Hematopoietic multipotent progenitor cell treated with erythropoietin and hydrocortisone succinate and interleukin-3 and kit ligand, for 4 days (in vitro differentiated cells): ENCODE results near the gene TIMM9.
A peak's percentile ranks its signal among the peaks of the same experiment; 100 is the strongest.
"Not testable (repeated sequence)": the region's sequence is repeated elsewhere in the genome, so short reads cannot be mapped to it uniquely, and the experiment has no call there.

Experiments used
- DNase-seq: peaks from one replicate; pipeline ENCODE4 v3.0.0-alpha.2; 2015

Gene TIMM9

DNA sequence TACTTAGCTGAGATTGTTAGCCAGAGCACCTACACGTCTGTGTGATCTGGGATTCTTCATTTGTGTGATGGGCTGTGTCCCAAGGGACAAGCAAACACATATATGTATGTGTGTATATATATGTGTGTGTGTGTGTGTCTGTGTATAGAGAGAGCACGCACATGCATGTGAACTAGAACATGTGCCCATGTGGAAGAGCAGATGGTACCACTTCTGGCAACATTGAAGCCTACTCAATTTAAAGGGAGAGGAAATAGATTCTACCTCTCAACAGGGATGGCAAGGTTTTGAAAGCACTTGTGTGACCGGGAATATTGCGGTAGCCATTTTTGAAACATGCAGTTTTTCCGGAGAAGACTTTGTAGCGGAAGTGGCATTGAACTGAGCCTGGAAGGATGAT lies 30.2 kb downstream of the TIMM9 start:
- DNase-seq: no peak

DNA sequence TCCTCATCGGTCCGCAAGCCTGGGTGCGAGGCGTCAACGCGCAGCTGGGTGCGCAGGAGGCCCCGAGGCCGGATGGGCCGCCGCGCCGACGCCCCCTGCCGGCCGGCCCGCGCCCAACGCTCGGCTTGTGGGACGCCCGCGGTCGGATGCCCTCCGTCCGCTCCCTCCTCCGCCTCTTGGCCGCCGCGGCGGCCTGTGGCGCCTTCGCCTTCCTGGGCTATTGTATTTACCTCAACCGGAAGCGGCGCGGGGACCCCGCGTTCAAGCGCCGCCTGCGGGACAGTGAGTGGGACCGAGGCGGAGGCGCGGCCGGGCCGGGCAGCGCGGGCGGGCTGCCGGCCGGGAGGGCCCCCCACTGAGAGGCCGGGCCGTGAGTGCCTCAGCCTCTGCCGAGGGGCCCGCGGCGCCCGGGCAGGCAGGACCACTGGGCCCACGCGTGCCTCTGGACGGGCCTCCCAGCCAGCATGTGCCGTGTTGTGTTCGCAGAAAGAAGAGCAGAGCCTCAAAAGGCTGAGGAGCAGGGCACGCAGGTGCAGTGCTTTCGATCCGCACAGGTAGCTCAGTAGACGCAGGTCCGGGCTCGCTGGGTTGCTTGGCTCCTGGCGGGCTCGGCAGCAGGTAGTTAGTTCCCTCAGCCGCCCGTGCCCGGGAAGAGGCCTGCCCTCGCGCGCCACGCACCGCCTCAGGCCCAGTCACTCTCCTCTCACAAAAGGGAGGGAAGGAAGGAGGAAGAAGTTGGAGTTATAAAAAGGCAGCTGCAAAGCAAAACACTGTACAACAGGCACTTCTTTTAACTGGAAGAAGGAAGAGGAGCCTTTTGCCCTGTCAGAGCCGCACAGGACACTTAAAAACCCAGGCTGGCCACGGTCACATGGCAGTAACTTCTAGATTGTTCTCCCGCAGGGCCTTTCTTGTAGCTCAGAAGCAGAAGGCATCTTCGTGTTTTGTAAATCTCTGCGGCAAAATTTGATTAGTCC lies 31.2 kb downstream of the TIMM9 start, which contains the start of gene TOMM20L:
TOMM20L (plus strand) TSS at position 119 of the 977 bp plus-strand sequence; CDS start at position 147, 28 bp downstream.
- DNase-seq: peak; percentile 90

DNA sequence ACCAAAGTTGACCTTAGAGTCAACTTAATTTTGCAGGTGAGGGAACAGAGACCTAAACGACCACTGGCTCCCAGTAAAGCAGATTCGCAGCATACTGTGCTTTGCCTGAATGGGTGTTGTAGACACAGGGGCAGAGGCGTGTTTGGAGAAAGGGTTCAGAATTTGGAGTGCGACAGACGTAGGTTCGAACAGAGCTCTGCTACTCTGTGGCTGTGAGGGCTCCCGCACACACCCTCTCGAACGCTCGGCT lies 31.8 kb downstream of the TIMM9 start:
- DNase-seq: no peak

DNA sequence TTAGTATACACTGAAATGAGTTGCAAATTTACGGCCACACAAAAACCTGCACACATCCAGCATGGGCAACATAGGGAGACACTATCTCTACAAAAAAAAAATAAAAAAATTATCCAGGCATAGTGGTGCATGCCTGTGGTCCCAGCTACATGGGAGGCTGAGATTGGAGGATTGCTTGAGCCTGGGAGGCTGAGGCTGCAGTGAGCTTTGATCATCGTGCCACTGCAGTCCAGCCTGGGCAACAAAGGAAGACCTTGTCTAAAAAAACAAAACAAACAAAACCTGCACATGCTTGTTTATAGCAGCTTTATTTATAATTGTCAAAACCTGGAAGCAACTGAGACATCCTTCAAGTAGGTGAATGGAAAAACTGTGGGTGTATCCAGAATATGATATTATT lies 36.5 kb downstream of the TIMM9 start:
- no peak for DNase-seq

DNA sequence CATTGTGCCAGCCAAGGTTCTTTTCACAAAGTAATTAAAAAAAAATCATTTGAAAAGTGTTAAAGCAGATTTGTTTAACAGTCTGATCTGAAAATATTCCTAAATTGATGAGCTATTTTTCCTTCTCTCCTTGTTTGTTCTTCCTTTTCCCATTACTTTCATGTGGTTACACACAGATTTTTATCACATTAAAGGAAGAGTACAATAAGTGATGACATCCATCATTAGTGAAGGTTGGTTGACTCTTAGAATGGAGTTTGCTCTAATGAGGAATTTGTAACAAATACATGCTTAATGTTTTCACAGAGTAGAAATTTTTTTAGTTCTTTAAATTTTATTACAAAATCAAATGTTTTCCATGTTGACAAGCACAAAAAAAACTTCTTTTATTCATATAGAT lies 50.5 kb downstream of the TIMM9 start:
- no peak for DNase-seq

DNA sequence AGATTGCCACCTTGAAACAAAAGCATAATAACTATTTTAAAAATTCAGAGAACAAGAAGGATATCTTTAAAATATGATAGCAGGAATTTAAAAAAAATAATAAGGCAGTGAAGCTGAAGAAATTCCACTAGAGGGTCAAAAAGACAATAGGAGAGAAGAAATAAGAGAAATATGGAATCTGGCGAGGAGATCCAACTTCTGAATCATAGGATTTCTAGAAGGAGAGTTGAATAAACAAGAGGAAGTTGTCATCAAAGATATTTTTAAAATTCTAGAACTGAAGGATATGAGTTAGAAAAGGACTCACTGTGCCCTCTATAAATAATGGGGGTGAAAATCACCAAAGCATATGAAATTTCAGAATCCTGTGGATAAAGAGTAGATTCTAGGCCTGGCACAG lies 58.4 kb downstream of the TIMM9 start:
- DNase-seq: no peak

DNA sequence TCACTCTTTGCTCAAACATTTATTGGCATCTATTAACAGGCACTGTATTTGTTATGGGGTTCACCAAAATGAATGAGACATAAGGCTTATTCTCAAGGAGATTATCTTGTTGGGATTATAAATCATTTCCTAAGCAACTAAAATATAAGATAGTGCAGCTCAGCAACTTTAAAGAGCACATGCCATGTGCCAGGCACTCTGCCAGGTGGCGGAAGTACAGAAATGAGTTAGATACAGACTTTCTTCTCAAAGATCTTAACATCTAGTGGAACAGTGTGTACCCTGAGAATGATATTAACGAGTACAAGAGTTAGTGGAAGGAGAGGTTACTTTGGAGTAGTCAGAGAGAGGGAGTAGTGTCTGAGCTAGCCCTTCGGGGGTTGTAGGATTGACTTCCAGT lies 60.0 kb downstream of the TIMM9 start:
- DNase-seq: no peak

DNA sequence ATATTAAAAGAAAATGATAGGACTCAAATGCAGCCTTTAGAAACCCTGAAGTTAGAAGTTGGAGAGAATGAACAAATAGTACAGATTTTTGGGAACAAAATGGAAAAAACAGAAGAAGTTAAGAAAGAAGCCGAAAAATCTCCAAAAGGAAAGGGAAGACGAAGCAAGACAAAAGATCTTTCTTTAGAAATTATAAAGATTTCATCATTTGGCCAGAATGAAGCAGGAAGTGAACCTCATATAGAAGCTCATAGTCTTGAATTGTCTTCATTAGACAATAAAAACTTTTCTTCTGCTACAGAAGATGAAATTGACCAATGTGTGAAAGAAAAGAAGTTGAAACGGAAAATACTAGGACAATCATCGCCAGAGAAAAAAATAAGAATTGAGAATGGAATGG lies 63.0 kb downstream of the TIMM9 start:
- no peak for DNase-seq

DNA sequence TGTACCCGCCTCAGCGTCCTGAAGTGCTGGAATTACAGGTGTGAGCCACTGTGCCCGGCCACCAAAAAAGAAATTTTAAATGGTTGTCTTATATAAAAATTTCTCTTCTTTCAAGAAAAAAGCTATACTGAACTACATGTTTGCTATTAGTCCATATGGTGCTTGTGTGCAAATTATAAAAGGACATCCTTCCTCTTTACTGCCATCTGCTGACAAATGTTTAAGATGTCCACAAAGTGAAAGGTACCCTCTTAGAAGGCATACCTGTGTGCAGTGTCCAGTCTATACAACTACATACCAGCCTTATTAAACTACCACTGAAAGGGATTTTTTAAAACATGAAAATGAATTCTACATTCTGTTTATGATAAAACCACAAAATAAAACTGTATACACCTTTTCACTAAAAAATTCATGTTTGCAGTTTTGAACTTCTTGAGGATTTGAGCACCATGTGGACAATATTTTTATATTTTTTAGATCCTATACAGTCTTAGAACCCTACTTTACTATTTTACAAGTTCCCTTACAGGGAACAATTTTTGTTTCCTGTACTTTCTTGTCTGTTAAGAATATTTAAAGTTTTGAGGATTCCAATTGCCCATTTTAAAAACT lies 64.4 kb downstream of the TIMM9 start:
- peak; percentile 72 for DNase-seq

DNA sequence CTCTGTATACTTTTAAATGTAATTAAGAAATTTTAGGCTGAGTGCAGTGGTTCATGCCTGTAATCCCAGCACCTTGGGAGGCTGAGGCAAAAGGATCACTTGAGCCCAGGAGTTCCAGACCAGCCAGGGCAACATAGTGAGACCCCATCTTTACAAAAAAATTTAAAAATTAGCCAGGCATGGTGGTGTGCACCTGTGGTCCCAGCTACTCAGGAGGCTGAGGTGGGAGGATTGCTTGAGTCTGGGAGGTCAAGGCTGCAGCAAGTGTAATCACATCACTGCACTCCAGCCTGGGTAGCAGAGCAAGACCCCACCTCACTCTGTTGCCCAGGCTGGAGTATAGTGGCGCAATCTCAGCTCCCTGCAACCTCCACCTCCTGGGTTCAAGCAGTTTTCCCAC lies 65.1 kb downstream of the TIMM9 start:
- DNase-seq: not testable (repeated sequence)
